GM20431 (cell line): Measurements from ENCODE around the gene SERTAD3.
"Not testable (repeated sequence)": the region's sequence is repeated elsewhere in the genome, so short reads cannot be mapped to it uniquely, and the experiment has no call there.

Experiments
- in situ Hi-C: fragments of 300-500 bp; cut with MseI, MboI; formaldehyde crosslinking; loops from one replicate; pipeline ENCODE4 v1.15.0; 2020; ENCODE audit warnings: low sequenced_read_pairs; ENCODE audit not compliant: unreplicated experiment

SERTAD3 gene, protein sequence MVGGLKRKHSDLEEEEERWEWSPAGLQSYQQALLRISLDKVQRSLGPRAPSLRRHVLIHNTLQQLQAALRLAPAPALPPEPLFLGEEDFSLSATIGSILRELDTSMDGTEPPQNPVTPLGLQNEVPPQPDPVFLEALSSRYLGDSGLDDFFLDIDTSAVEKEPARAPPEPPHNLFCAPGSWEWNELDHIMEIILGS

GRCh38 chr19:40444000-40444824 lies at the start of gene SERTAD3:
SERTAD3 (minus strand) TSS chr19:40444335; CDS start chr19:40442080, 2,255 bp downstream.
- in situ Hi-C loops = no loop called here

GRCh38 chr19:40493778-40494177 lies 49.6 kb upstream of the SERTAD3 start:
- in situ Hi-C loops = no loop called here

DNA sequence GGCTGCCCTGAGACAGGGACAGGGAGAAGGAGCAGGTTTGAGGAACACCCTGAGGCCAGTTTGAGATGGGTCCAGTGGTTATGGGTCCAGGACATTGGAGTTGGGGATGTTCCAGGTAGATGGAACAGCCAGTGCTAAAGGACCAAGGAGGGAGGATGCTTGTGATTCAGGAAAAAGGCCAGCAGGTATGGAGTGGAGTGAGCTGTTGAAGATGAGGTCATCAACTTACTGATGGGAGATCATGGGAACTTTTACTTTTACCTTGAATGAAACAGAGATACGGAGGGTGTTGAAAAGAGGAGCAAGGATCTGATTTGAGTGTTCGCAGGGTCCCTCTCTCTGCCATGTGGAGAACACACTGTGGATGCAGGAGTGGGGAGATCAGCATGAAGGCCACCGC lies 48.1 kb upstream of the SERTAD3 start:
- in situ Hi-C loops = no loop called here

DNA sequence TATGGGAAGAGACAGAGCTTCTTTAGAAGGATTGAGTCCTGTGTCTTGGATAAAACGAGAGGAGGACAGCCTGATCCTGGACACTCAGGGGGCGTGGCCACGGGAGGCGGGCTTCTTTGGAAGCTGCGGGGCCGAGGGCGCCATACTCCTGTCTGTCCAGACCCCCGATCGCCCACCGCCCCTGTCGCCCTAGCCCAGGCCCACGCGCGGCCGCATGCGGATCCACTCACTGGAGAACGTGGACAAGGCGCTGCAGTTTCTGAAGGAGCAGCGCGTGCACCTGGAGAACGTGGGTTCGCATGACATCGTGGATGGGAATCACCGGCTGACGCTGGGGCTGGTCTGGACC lies 45.7 kb upstream of the SERTAD3 start:
- in situ Hi-C loops = no loop called here

DNA sequence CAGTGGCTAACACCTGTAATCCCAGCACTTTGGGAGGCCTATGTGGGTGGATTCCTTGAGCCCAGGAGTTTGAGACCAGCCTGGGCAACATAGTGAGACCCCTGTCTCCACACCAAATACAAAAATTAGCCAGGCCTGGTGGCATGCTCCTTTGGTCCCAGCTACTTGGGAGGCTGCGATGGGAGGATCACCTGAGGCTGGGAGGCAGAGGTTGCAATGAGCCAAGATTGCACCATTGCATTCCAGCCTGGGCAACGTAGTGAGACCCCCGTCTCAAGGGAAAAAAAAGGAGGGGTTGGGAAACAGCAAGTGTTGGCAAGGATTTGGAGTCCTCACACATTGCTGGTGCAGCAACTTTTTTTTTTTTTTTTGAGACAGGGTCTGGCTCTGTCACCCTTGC lies 41.9 kb upstream of the SERTAD3 start:
- in situ Hi-C loops = no loop called here

DNA sequence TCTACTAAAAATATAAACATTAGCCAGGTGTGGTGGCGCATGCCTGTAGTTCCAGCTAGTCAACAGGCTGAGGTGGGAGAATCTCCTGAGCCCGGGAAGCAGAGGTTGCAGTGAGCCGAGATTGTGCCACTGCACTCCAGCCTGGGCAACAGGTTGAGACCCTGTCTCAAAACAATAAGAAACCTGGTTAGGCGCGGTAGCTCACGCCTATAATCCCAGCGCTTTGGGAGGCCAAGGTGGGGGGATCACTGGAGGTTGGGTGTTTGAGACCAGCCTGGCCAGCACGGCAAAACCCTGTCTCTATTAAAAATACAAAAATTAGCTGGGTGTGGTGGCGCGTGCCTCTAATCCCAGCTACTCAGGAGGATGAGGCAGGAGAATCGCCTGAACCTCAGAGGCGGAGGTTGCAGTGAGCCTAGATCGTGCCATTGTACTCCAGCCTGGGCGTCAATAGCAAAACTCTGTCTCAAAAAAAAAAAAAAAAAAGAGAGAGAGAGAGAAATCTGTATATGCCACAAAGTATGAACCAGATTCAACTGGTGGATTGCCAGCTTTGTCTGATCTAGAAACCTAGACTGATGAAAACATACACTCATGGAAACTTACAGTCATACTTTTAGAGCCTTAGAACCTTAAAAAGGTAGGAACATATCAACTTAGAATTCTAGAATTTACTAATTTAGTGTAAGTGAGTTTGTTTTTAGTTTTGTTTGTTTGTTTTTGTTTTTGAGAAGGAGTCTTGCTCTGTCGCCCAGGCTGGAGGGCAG lies 31.9 kb upstream of the SERTAD3 start:
- in situ Hi-C loops = not testable (repeated sequence)

DNA sequence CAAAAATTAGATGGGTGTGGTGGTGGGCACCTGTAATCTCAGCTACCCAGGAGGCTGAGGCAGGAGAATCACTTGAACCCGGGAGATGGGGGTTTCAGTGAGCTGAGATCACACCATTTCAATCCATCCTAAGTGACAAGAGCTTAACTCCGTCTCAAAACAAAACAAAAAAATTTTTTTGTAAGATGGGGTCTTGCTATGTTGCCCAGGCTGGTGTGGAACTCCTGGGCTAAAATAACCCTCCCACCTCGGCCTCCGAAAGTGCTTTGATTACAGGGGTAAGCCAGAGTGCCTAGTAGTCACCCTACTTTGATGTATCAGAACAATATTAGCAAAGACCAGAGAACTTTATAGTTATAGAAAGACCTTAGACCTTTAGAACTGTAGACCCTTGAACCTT lies 30.6 kb upstream of the SERTAD3 start:
- in situ Hi-C loops = no loop called here

- in situ Hi-C loops = no loop called here
Observed at GRCh38 chr19:40472516-40472915, 28.4 kb upstream of the SERTAD3 start.

DNA sequence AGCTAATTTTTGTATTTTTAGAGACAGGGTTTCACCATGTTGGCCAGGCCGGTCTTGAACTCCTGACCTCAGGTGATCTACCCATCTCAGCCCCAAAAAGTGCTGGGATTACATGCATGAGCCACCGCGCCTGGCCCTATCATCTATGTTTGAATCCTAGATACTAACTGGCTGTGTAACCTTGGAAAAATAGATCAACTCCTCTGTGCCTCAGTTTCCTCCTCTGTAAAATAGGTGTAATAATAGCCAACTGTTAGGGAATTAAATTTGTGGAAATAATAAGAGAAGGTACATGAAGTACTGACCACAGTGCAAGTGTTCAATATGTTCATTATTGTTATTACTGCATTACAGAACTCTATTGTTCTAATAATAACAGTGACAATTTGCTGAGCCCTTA lies 27.0 kb upstream of the SERTAD3 start:
- in situ Hi-C loops = no loop called here

GRCh38 chr19:40469011-40469410 lies 24.9 kb upstream of the SERTAD3 start:
- in situ Hi-C loops = no loop called here

GRCh38 chr19:40466985-40467734 lies 23.0 kb upstream of the SERTAD3 start, which contains the start of gene SPTBN4:
SPTBN4 (plus strand) TSS chr19:40467001; CDS start chr19:40472622, 5,621 bp downstream.
- in situ Hi-C loops = no loop called here

GRCh38 chr19:40466219-40466984 lies 22.3 kb upstream of the SERTAD3 start:
- in situ Hi-C loops = no loop called here

GRCh38 chr19:40465557-40466218 lies 21.6 kb upstream of the SERTAD3 start, which contains the start of gene BLVRB:
BLVRB (minus strand) TSS chr19:40465745; CDS start chr19:40465688, 57 bp downstream.
- in situ Hi-C loops = no loop called here

- in situ Hi-C loops = no loop called here
Observed at GRCh38 chr19:40465025-40465556, 21.0 kb upstream of the SERTAD3 start.

DNA sequence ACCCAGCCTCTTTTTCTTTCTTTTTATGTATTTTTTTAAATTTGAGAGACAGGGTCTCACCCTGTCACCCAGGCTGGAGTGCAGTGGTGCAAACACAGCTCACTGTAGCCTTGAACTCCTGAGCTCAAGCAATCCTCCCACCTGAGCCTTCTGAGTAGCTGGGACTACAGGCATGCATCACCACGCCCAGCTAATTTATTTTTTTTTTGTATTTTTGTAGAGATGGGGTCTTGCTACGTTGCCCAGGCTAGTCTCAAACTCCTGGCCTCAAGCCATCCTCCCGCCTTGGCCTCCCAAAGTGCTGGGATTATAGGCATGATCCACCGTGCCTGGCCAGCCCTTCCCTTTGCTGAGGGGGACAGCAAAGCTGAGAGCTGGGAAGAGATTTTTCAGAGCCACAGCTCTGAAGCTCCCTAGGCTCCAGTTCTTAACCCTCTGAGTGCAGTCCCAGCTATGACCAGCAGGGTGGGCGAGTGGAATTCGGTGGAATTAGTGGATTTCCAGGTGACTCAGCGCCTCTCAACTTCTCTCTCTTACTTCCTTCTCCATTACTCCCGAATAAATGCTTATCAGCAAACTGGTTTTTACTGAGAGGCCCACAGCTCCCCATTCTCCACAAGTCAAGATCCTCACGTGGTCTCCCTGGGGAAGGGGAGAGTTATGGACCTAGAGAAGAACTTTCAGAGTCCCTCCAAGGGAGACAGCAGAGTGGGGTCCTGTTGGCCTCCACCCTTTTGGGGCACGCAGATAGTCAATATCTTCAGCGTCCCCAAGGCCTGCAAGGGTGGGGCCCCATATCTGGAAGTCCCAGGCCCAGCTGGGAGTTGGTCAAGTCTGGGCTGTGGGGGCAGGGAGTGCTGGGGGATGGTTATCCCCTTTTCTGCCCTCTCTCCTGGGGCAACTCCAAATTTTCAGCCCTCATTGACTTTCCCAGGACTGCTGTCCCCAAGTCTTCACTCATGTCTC lies 20.2 kb upstream of the SERTAD3 start:
- in situ Hi-C loops = no loop called here

DNA sequence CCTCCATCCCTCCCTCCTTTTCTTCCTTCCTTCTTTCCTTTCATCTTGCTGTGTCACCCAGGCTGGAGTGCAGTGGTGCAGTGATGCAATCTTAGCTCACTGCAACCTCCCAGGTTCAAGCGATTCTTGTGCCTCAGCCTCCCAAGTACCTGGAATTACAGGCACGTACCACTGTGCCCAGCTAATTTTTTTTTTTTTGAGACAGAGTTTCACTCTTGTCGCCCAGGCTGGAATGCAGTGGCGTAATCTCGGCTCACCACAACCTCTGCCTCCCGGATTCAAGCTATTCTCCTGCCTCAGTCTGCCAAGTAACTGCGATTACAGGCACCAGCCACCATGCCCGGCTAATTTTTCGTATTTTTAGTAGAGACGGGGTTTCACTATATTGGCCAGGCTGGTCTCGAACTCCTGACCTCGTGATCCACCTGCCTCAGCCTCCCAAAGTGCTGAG lies 19.5 kb upstream of the SERTAD3 start:
- in situ Hi-C loops = not testable (repeated sequence)

- in situ Hi-C loops = no loop called here
Observed at GRCh38 chr19:40461669-40462221, 17.6 kb upstream of the SERTAD3 start.
